ENCODE results near the gene CFAP20DC. TPM values are rescaled to one million over a fixed set of nuclear protein-coding genes. Genes with fewer than 3 reads are reported as not detected.

The CFAP20DC gene
- total RNA-seq, 1 experiment from 2014 or later = 4.5 TPM

- no peaks in the 10 kb centered on the region for H3K79me2 ChIP-seq (ENCODE audit: insufficient read depth, low read length)
- no peaks in the 10 kb centered on the region for H3K9me3 ChIP-seq (ENCODE audit: control insufficient read depth, low read depth, low read length)
- H2BK12ac ChIP-seq (ENCODE audit: insufficient read length, low read depth, low read length) = no peak overlapping the region
- no peak overlapping the region for H2AK5ac ChIP-seq (ENCODE audit: insufficient read length, low read length)
- Mint-ChIP-seq H3K4me3 (no peak overlapping the region), H3K4me1 (0 out of 4 replicates have a peak, but pooled peaks cover 0 to 2% of the 10 kb centered on the region in 2 experiments), H3K27ac (no peak overlapping the region; a peak in 1 of 7 replicates), H3K9me3 (peaks cover under 1% of the 10 kb centered on the region in 2 experiments; a peak in 2 of 5 replicates), H3K27me3 (ENCODE audit: low read depth) (no peaks in the 10 kb centered on the region), H3K36me3 (ENCODE audit: insufficient read depth in 1 of 3, low read depth in 3 of 3) (peaks cover 0 to 8% (median 2%) of the 10 kb centered on the region in 3 experiments; a peak in 4 of 7 replicates)
- no peak overlapping the region for H3K27ac ChIP-seq (ENCODE audit: insufficient read length, low read depth, low read length)
- H3K4me2 ChIP-seq (ENCODE audit: insufficient read depth, insufficient read length, low read length) = no peak overlapping the region
- H3K56ac ChIP-seq (ENCODE audit: insufficient read length, low read depth, low read length) = no peak overlapping the region
- no peaks in the 10 kb centered on the region for H3K27me3 ChIP-seq (ENCODE audit: insufficient read depth, low read length)
- no peak overlapping the region for H4K91ac ChIP-seq (ENCODE audit: insufficient read length, low read depth, low read length)
- H3K23ac ChIP-seq (ENCODE audit: insufficient read length, low read depth, low read length) = no peak overlapping the region
- H4K8ac ChIP-seq (replicated peaks; ENCODE audit: insufficient read length, low read depth, low read length) = no peak overlapping the region
- H2BK15ac ChIP-seq (ENCODE audit: low read depth, low read length) = no peak overlapping the region
- no peak for TF ChIP-seq CTCF (conservative IDR thresholded peaks at IDR 0.05)
- no CpG with 5 or more reads among the region's 3 CpGs for WGBS (ENCODE audit: extremely low coverage, insufficient read length, low lambda C conversion rate)
- no peak overlapping the region for H2BK120ac ChIP-seq (ENCODE audit: low read depth, low read length, poor library complexity, severe bottlenecking)
- H2BK5ac ChIP-seq (ENCODE audit: insufficient read length, low read length) = no peak overlapping the region
- no peaks in the 10 kb centered on the region for H3K23me2 ChIP-seq (ENCODE audit: insufficient read length, low read depth, low read length, poor library complexity, severe bottlenecking)
- H3K4me1 ChIP-seq (ENCODE audit: insufficient read depth, low read length) = no peaks in the 10 kb centered on the region
- H4K5ac ChIP-seq (ENCODE audit: insufficient read length, low read depth, low read length) = no peak overlapping the region
- no peak overlapping the region for H3K18ac ChIP-seq (ENCODE audit: insufficient read length, low read depth, low read length)
- H3K4ac ChIP-seq (ENCODE audit: low read depth, low read length) = no peak overlapping the region
- H4K20me1 ChIP-seq (ENCODE audit: control insufficient read depth, insufficient read depth, insufficient read length) = no peaks in the 10 kb centered on the region
- no peaks in the 10 kb centered on the region for H3K79me1 ChIP-seq (ENCODE audit: insufficient read depth, low read depth, low read length, poor library complexity, severe bottlenecking)
- H3K9ac ChIP-seq (ENCODE audit: extremely low read depth, insufficient read length, low read length) = no peak overlapping the region
- no peak overlapping the region for H2BK20ac ChIP-seq (ENCODE audit: low read depth, low read length, poor library complexity, severe bottlenecking)
- no peak overlapping the region for H2AFZ ChIP-seq (ENCODE audit: low read length)
- H3K14ac ChIP-seq (ENCODE audit: insufficient read depth, low read length) = no peak overlapping the region
- no peak for DNase-seq
- H3T11ph ChIP-seq (ENCODE audit: low read length) = no peak overlapping the region
These were observed 248.9 kb downstream of the CFAP20DC start for GRCh38 chr3:58800940-58801339.
